SK-MEL-5 (cell line): ENCODE results near the gene PACSIN3. TPM values are rescaled to one million over a fixed set of nuclear protein-coding genes. Genes with fewer than 3 reads are reported as not detected.

Experiments used
- DNase-seq: peaks from one replicate; pipeline ENCODE4 v3.0.0-alpha.2; 2016; ENCODE audit warnings: low read depth, low spot score
- in situ Hi-C: cut with HindIII; loops from 2 replicates; pipeline ENCODE4 v1.10.0; 2016; ENCODE audit warnings: low sequenced_read_pairs, high pct_unique_total_duplicates, low pct_unique_long_range_greater_than_20kb
- small RNA-seq, 2 experiments: library from RNA; depleted of rRNA; stranded (forward); fragments of <200 nt; gene quantifications; one replicate each; pipeline ENCODE3, GENCODE V24; 2014
- total RNA-seq: library from RNA; depleted of rRNA; stranded (reverse); fragments of >200 nt; shearing (Covaris generic); gene quantifications from 2 replicates; pipeline ENCODE4 v1.2.3, GENCODE V29; 2014; rRNA removed

Gene PACSIN3
- total RNA-seq, 1 experiment from 2014 or later = 36.3 TPM

- DNase-seq = no peak
- in situ Hi-C loops = no loop called here
These were observed 41.7 kb downstream of the PACSIN3 start for GRCh38 chr11:47144541-47144940.

GRCh38 chr11:47143322-47143721 is 42.9 kb downstream of the PACSIN3 start:
- in situ Hi-C loops = no loop called here
- no peak for DNase-seq

- in situ Hi-C loops = no loop called here
These were observed 46.4 kb downstream of the PACSIN3 start for GRCh38 chr11:47139878-47140277.

GRCh38 chr11:47137476-47137875 is 48.8 kb downstream of the PACSIN3 start:
- in situ Hi-C loops = no loop called here
- no peak for DNase-seq

More at GRCh38 chr11:47139878-47140277, 46.4 kb downstream of the PACSIN3 start:
- DNase-seq = no peak

- no peak for DNase-seq
- in situ Hi-C loops = no loop called here
These were observed 49.3 kb downstream of the PACSIN3 start for GRCh38 chr11:47136921-47137320.

- in situ Hi-C loops = no loop called here
- no peak for DNase-seq
These were observed 49.9 kb downstream of the PACSIN3 start for GRCh38 chr11:47136327-47136726.

GRCh38 chr11:47132981-47133380 is 53.3 kb downstream of the PACSIN3 start:
- in situ Hi-C loops = no loop called here

GRCh38 chr11:47132490-47132889 is 53.7 kb downstream of the PACSIN3 start:
- in situ Hi-C loops = no loop called here
- no peak for DNase-seq

More at GRCh38 chr11:47132981-47133380, 53.3 kb downstream of the PACSIN3 start:
- no peak for DNase-seq

- DNase-seq = no peak
- in situ Hi-C loops = no loop called here
These were observed 55.1 kb downstream of the PACSIN3 start for GRCh38 chr11:47131136-47131535.

- in situ Hi-C loops = no loop called here
- no peak for DNase-seq
These were observed 55.7 kb downstream of the PACSIN3 start for GRCh38 chr11:47130543-47130942.

Small RNAs within 50 kb of the gene (small RNA-seq; reads per million reads assigned to genes)
- 0 reads per million in 2 experiments for gene MIR6745

Other genes starting within 250 kb of the PACSIN3 start
- gene CSTPP1, start 249.7 kb downstream of the PACSIN3 start, total RNA-seq = 12.2 and 14.7 TPM in 2 replicates
- 61.7 and 62.9 TPM in 2 replicates for gene ARFGAP2, start 9.6 kb downstream of the PACSIN3 start, total RNA-seq
- 56.7 and 62.4 TPM in 2 replicates for gene DDB2, start 28.5 kb upstream of the PACSIN3 start, total RNA-seq
- 38.8 and 44.8 TPM in 2 replicates for gene ACP2, start 62.4 kb upstream of the PACSIN3 start, total RNA-seq
- 6.7 and 7.4 TPM in 2 replicates for gene NR1H3, start 71.6 kb upstream of the PACSIN3 start, total RNA-seq
- 15.7 and 16.2 TPM in 2 replicates for gene MADD, start 83.7 kb upstream of the PACSIN3 start, total RNA-seq
- gene MYBPC3, start 166.3 kb upstream of the PACSIN3 start, total RNA-seq = not detected in 2 replicates
- not detected in 2 replicates for gene SPI1, start 192.1 kb upstream of the PACSIN3 start, total RNA-seq
- 34.9 and 38.6 TPM in 2 replicates for gene SLC39A13, start 222.2 kb upstream of the PACSIN3 start, total RNA-seq
- 152 and 165 TPM in 2 replicates for gene PSMC3, start 240.0 kb upstream of the PACSIN3 start, total RNA-seq